IgD-negative memory B cell (primary cell): ENCODE results near the gene DRAM1. TPM values are rescaled to one million over a fixed set of nuclear protein-coding genes. Genes with fewer than 3 reads are reported as not detected.
A peak's percentile ranks its signal among the peaks of the same experiment; 100 is the strongest.

ENCODE experiments used
- H3K27ac Mint-ChIP-seq, 3 donors: one replicate each; pipeline ENCODE4 v1.8.0; 2020 to 2022; ENCODE audit warnings: mild to moderate bottlenecking in 3 of 3, mixed read lengths in 3 of 3, moderate library complexity in 1 of 3
- H3K27me3 Mint-ChIP-seq: one replicate; pipeline ENCODE4 v1.8.0; 2021; ENCODE audit warnings: mixed read lengths
- H3K36me3 Mint-ChIP-seq: one replicate; pipeline ENCODE4 v1.8.0; 2020; ENCODE audit warnings: mild to moderate bottlenecking, mixed read lengths
- H3K4me1 Mint-ChIP-seq, 3 donors: one replicate each; pipeline ENCODE4 v1.8.0; 2020 to 2022; ENCODE audit warnings: mixed read lengths in 3 of 3, mild to moderate bottlenecking in 1 of 3
- H3K4me3 Mint-ChIP-seq, 4 donors: one replicate each; pipeline ENCODE4 v1.8.0; 2020 to 2022; ENCODE audit warnings: mild to moderate bottlenecking in 4 of 4, mixed read lengths in 4 of 4, moderate library complexity in 3 of 4
- H3K9me3 Mint-ChIP-seq, 3 donors: one replicate each; pipeline ENCODE4 v1.8.0; 2020 to 2021; ENCODE audit warnings: mixed read lengths in 3 of 3, mild to moderate bottlenecking in 1 of 3
- polyA plus RNA-seq: library from polyadenylated mRNA; unstranded; fragments of 300-500 nt; fragmentation: Illumina TruSeq; gene quantifications from one replicate; pipeline ENCODE4 v1.2.3, GENCODE V29; 2021

Gene DRAM1
- polyA plus RNA-seq, result 7.4 TPM

- Mint-ChIP-seq H3K36me3 (peaks cover 2% of the 10 kb centered on the region), H3K27me3 (no peaks in the 10 kb centered on the region), H3K4me1 (peaks cover 12 to 13% (median 13%) of the 10 kb centered on the region in 3 donors), H3K9me3 (no peaks in the 10 kb centered on the region), H3K4me3 (peak within 1 kb of the TSS; percentile 80 to 95 (median 90)), H3K27ac (peak within 1 kb of the TSS; percentile 70 to 91 (median 91))
Measured at GRCh38 chr12:101876861-101877805, at the start of gene DRAM1. Gene DRAM1, plus strand, starts transcription at chr12:101877580. Its CDS starts 210 bp downstream, at chr12:101877790.

DNA sequence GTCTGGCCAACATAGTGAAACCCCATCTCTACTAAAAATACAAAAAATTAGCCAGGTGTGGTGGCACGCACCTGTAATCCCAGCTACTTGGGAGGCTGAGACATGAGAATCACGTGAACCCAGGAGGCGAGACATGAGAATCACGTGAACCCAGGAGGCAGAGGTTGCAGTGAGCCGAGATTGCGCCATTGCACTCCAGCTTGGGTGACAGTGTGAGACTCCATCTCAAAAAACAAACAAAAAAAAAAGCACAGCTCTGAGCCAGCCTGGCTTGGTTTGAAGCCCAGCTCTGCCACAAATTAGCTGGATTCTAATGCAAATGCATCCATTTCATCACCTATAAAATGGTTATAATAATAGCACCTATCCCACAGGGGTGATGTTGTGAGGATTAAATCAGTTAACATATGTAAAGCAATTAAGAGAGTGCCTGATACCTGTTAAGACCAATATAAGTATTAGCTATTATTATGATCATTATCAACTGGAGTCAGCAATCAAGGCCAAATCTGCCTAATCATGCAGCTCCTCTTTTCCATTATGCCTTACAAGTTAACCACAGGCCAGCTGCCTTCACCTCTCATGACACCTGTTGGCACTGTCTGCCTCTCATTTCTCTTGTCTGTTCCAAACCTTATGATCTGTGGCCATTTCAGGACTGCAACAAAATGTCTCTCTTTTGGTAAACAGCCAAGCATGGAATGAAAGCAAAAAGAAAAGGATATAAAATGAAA, 48.8 kb upstream of the DRAM1 start:
- Mint-ChIP-seq H3K4me3 (peak overlapping the region; percentile 44 to 99 (median 90)), H3K36me3 (no peaks in the 10 kb centered on the region), H3K27me3 (no peaks in the 10 kb centered on the region), H3K9me3 (no peaks in the 10 kb centered on the region), H3K27ac (peak overlapping the region in 1 of 3 donors; percentile 78), H3K4me1 (peaks cover 29 to 37% (median 35%) of the 10 kb centered on the region in 3 donors)

GRCh38 chr12:101829639-101830366, 47.6 kb upstream of the DRAM1 start:
- Mint-ChIP-seq H3K4me1 (peaks cover 23 to 32% (median 27%) of the 10 kb centered on the region in 3 donors), H3K36me3 (no peaks in the 10 kb centered on the region), H3K4me3 (peak overlapping the region; percentile 96 to 100 (median 98)), H3K27me3 (no peaks in the 10 kb centered on the region), H3K9me3 (no peaks in the 10 kb centered on the region), H3K27ac (peak overlapping the region; percentile 82 to 98 (median 92))

GRCh38 chr12:101830367-101831325, 46.7 kb upstream of the DRAM1 start, which contains the start of gene GNPTAB:
Gene GNPTAB, minus strand, starts transcription at chr12:101830959. Its CDS starts 284 bp downstream, at chr12:101830675.
- H3K4me1 Mint-ChIP-seq, result peaks cover 22 to 26% (median 23%) of the 10 kb centered on the region in 3 donors
- H3K9me3 Mint-ChIP-seq, result no peaks in the 10 kb centered on the region
- H3K36me3 Mint-ChIP-seq, result no peaks in the 10 kb centered on the region
- H3K4me3 Mint-ChIP-seq, result peak within 1 kb of the TSS; percentile 96 to 100 (median 98)
- no peaks in the 10 kb centered on the region for H3K27me3 Mint-ChIP-seq
- H3K27ac Mint-ChIP-seq, result peak within 1 kb of the TSS; percentile 82 to 98 (median 92)

- Mint-ChIP-seq H3K4me1 (peaks cover 17 to 25% (median 19%) of the 10 kb centered on the region in 3 donors), H3K9me3 (no peaks in the 10 kb centered on the region), H3K27me3 (no peaks in the 10 kb centered on the region), H3K27ac (no peak overlapping the region), H3K4me3 (peak overlapping the region in 1 of 4 donors; percentile 96), H3K36me3 (no peaks in the 10 kb centered on the region)
Measured at GRCh38 chr12:101832030-101832429, 45.4 kb upstream of the DRAM1 start.

GRCh38 chr12:101838628-101839323, 38.6 kb upstream of the DRAM1 start:
- no peaks in the 10 kb centered on the region for H3K36me3 Mint-ChIP-seq
- H3K9me3 Mint-ChIP-seq, result no peaks in the 10 kb centered on the region
- H3K4me1 Mint-ChIP-seq, result peaks cover 7 to 17% (median 12%) of the 10 kb centered on the region in 3 donors
- peak overlapping the region in 2 of 3 donors; percentile 71 to 91 for H3K27ac Mint-ChIP-seq
- H3K4me3 Mint-ChIP-seq, result peak overlapping the region in 3 of 4 donors; percentile 2 to 86 (median 83)
- H3K27me3 Mint-ChIP-seq, result no peaks in the 10 kb centered on the region

- Mint-ChIP-seq H3K27ac (peak overlapping the region in 2 of 3 donors; percentile 46 to 71), H3K4me3 (peak overlapping the region in 2 of 4 donors; percentile 2 to 83), H3K9me3 (no peaks in the 10 kb centered on the region), H3K36me3 (no peaks in the 10 kb centered on the region), H3K27me3 (no peaks in the 10 kb centered on the region), H3K4me1 (peaks cover 7 to 17% (median 12%) of the 10 kb centered on the region in 3 donors)
Measured at GRCh38 chr12:101839324-101840283, 37.8 kb upstream of the DRAM1 start.

DNA sequence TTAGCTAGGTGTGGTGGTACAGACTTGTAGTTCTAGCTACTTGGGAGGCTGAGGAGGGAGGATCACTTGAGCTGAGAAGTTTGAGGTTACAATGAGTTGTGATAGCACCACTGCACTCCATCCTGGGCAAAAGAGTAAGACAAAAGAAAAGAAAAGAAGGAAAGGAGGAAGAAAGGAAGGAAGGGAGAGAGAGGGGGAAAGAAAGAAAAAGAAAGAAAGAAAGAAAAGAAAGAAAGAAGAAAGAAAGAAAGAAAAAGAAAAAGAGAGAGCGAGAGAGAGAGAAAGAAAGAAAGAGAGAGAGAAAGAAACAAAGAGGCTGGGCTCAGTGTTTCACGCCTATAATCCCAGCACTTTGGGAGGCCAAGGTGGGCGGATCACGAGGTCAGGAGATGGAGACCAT, 36.3 kb upstream of the DRAM1 start:
- Mint-ChIP-seq H3K9me3 (no peaks in the 10 kb centered on the region), H3K27me3 (no peaks in the 10 kb centered on the region), H3K4me1 (peaks cover 7 to 12% (median 10%) of the 10 kb centered on the region in 3 donors), H3K4me3 (no peak overlapping the region), H3K36me3 (no peaks in the 10 kb centered on the region), H3K27ac (no peak overlapping the region)

- peaks cover 1 to 4% (median 3%) of the 10 kb centered on the region in 3 donors for H3K4me1 Mint-ChIP-seq
- H3K36me3 Mint-ChIP-seq, result no peaks in the 10 kb centered on the region
- H3K9me3 Mint-ChIP-seq, result no peaks in the 10 kb centered on the region
- H3K27ac Mint-ChIP-seq, result peak overlapping the region in 1 of 3 donors; percentile 19
- H3K27me3 Mint-ChIP-seq, result no peaks in the 10 kb centered on the region
- H3K4me3 Mint-ChIP-seq, result no peak overlapping the region
Measured at GRCh38 chr12:101845137-101845711, 32.2 kb upstream of the DRAM1 start.

GRCh38 chr12:101847325-101847724, 30.1 kb upstream of the DRAM1 start:
- no peaks in the 10 kb centered on the region for H3K27me3 Mint-ChIP-seq
- H3K4me3 Mint-ChIP-seq, result no peak overlapping the region
- H3K27ac Mint-ChIP-seq, result peak overlapping the region in 1 of 3 donors; percentile 37
- no peaks in the 10 kb centered on the region for H3K36me3 Mint-ChIP-seq
- peaks cover 0 to 3% (median 1%) of the 10 kb centered on the region in 3 donors for H3K4me1 Mint-ChIP-seq
- no peaks in the 10 kb centered on the region for H3K9me3 Mint-ChIP-seq

GRCh38 chr12:101850199-101850598, 27.2 kb upstream of the DRAM1 start:
- Mint-ChIP-seq H3K36me3 (no peaks in the 10 kb centered on the region), H3K4me3 (no peak overlapping the region), H3K4me1 (peaks cover 7 to 11% (median 11%) of the 10 kb centered on the region in 3 donors), H3K27ac (no peak overlapping the region), H3K9me3 (no peaks in the 10 kb centered on the region), H3K27me3 (no peaks in the 10 kb centered on the region)

DNA sequence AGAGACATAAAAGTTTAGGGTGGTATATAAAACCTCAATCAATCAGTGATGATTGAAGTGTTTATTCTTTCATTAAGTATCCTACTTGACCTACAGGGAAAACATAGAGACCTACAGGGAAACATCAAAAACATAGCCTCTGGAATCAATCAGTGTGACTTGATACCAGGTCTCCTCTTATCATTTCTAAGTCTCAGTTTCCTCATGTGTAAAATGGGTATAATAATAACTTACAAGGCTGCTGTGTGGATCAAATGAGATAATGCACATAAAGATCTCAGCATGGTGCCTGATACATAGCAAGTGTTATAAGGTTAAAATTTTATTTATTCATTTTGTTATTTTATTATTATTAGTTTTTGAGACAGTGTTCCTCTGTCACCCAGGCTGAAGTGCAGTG, 24.4 kb upstream of the DRAM1 start:
- no peak overlapping the region for H3K27ac Mint-ChIP-seq
- H3K36me3 Mint-ChIP-seq, result no peaks in the 10 kb centered on the region
- H3K4me1 Mint-ChIP-seq, result peaks cover 13 to 15% (median 13%) of the 10 kb centered on the region in 3 donors
- no peak overlapping the region for H3K4me3 Mint-ChIP-seq
- peaks cover 0 to 6% (median 2%) of the 10 kb centered on the region in 3 donors for H3K9me3 Mint-ChIP-seq
- no peaks in the 10 kb centered on the region for H3K27me3 Mint-ChIP-seq
